ENCODE data around the gene LKAAEAR1.

DNA sequence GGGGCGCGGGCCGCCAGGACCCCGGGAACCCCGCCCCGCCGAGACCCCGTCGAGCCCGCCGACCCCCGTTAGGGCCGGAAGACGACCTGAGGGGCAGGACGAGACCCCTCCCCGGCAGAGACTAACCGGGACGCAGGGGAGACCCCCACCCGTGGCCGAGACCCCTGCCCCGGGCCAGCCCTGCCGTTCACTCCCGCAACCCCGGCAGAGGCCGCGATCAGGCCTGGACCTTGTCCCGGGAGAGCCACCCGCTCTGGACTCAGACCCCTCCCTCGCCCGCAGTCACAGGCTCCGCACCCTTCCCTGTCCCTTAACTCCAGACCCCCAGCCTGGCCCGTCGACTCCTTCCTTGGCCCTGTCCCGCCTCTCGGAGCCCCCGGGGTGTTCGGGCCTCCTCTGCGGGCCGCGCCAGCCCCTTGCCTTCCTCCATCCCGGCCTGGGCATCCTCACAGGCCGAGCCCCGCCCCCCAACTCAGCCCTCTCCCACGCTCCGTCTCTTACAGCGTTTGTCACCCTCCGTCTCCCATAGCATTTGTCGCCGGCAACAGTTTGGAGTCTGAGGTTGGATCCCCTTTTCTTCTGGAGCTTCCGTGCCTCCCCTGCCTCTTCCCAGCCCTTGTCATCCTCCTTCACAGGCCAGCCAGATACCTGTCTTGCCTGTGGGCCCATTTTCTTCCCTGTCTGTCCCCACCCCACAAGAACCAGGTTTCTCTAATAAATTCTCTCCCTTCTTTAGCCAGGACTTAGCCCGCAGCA is 20.6 kb downstream of the LKAAEAR1 start:
- TF ChIP-seq, protein P1, sequence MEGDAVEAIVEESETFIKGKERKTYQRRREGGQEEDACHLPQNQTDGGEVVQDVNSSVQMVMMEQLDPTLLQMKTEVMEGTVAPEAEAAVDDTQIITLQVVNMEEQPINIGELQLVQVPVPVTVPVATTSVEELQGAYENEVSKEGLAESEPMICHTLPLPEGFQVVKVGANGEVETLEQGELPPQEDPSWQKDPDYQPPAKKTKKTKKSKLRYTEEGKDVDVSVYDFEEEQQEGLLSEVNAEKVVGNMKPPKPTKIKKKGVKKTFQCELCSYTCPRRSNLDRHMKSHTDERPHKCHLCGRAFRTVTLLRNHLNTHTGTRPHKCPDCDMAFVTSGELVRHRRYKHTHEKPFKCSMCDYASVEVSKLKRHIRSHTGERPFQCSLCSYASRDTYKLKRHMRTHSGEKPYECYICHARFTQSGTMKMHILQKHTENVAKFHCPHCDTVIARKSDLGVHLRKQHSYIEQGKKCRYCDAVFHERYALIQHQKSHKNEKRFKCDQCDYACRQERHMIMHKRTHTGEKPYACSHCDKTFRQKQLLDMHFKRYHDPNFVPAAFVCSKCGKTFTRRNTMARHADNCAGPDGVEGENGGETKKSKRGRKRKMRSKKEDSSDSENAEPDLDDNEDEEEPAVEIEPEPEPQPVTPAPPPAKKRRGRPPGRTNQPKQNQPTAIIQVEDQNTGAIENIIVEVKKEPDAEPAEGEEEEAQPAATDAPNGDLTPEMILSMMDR (IDR thresholded peaks at IDR 0.05), result no peak
- TF ChIP-seq POLR2A (IDR thresholded peaks at IDR 0.05) (no peak), POLR2AphosphoS5 (IDR thresholded peaks at IDR 0.05) (no peak)
